ENCODE data around the gene C1orf35. TPM values are rescaled to one million over a fixed set of nuclear protein-coding genes. Genes with fewer than 3 reads are reported as not detected.

C1orf35 gene
- total RNA-seq, 1 experiment from 2014 or later: 24.9 TPM

- CTCF ChIA-PET: no interaction called here
These were observed 42.6 kb upstream of the C1orf35 start for GRCh38 chr1:228145463-228146416.

GRCh38 chr1:228144993-228145343 is 41.8 kb upstream of the C1orf35 start:
- Histone ChIP-seq H3K9me3 (ENCODE audit: control insufficient read depth, insufficient read depth, low read depth, low read length) (no peaks in the 10 kb centered on the region), H3K4me3 (ENCODE audit: low read depth in 2 of 2, low read length in 2 of 2) (no peak overlapping the region), H3K4me1 (ENCODE audit: control insufficient read depth, insufficient read depth, low read length) (peaks cover 32% of the 10 kb centered on the region), H3K27ac (ENCODE audit: low read length) (no peak overlapping the region), H3K27me3 (ENCODE audit: control insufficient read depth, insufficient read depth, low read length) (no peaks in the 10 kb centered on the region), H3K36me3 (ENCODE audit: control insufficient read depth, insufficient read depth, low read length) (peaks cover 3% of the 10 kb centered on the region; the same call in 1 of the 2 replicates)
- no TSS peak for BruUV-seq (replicated peaks)
- intact Hi-C loops (cut with micrococcal nuclease; ENCODE audit: unreplicated experiment): no loop called here
- CTCF ChIA-PET: interaction anchor here (0.5 kb wide), 1 partner anchor 21 kb away, joined by 7 read pairs; the partner anchor contains the start of gene IBA57
- TF ChIP-seq, protein P1, sequence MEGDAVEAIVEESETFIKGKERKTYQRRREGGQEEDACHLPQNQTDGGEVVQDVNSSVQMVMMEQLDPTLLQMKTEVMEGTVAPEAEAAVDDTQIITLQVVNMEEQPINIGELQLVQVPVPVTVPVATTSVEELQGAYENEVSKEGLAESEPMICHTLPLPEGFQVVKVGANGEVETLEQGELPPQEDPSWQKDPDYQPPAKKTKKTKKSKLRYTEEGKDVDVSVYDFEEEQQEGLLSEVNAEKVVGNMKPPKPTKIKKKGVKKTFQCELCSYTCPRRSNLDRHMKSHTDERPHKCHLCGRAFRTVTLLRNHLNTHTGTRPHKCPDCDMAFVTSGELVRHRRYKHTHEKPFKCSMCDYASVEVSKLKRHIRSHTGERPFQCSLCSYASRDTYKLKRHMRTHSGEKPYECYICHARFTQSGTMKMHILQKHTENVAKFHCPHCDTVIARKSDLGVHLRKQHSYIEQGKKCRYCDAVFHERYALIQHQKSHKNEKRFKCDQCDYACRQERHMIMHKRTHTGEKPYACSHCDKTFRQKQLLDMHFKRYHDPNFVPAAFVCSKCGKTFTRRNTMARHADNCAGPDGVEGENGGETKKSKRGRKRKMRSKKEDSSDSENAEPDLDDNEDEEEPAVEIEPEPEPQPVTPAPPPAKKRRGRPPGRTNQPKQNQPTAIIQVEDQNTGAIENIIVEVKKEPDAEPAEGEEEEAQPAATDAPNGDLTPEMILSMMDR (IDR thresholded peaks at IDR 0.05): no peak
- TF ChIP-seq TCF7L2 (IDR thresholded peaks at IDR 0.05; ENCODE audit: low read depth, low read length) (no peak), REST (IDR thresholded peaks at IDR 0.05; ENCODE audit: insufficient read depth in 1 of 2, low read depth in 2 of 2, low read length in 1 of 2) (no peak), SIN3A (IDR thresholded peaks at IDR 0.05; ENCODE audit: borderline replicate concordance, insufficient read depth, low read depth, low read length) (no peak), POLR2AphosphoS5 (IDR thresholded peaks at IDR 0.05; ENCODE audit: low read depth, low read length) (no peak)
- ATAC-seq (no peak), DNase-seq (ENCODE audit: low read depth, low spot score) (no peak)
- in situ Hi-C loops (cut with HindIII; ENCODE audit: low pct_unique_long_range_greater_than_20kb, low sequenced_read_pairs): no loop called here
- POLR2A ChIA-PET: no interaction called here

More at GRCh38 chr1:228145463-228146416, 42.6 kb upstream of the C1orf35 start:
- H3K9me3 ChIP-seq (ENCODE audit: control insufficient read depth, insufficient read depth, low read depth, low read length): no peaks in the 10 kb centered on the region
- TF ChIP-seq, protein P1 (IDR thresholded peaks at IDR 0.05): no peak
- TF ChIP-seq SIN3A (IDR thresholded peaks at IDR 0.05; ENCODE audit: borderline replicate concordance, insufficient read depth, low read depth, low read length) (no peak), REST (IDR thresholded peaks at IDR 0.05; ENCODE audit: insufficient read depth in 1 of 2, low read depth in 2 of 2, low read length in 1 of 2) (no peak), TCF7L2 (IDR thresholded peaks at IDR 0.05; ENCODE audit: low read depth, low read length) (no peak), POLR2AphosphoS5 (IDR thresholded peaks at IDR 0.05; ENCODE audit: low read depth, low read length) (no peak)
- POLR2A ChIA-PET: no interaction called here
- H3K27me3 ChIP-seq (ENCODE audit: control insufficient read depth, insufficient read depth, low read length): no peaks in the 10 kb centered on the region
- in situ Hi-C loops (cut with HindIII; ENCODE audit: low pct_unique_long_range_greater_than_20kb, low sequenced_read_pairs): no loop called here
- peaks cover 40% of the 10 kb centered on the region for H3K4me1 ChIP-seq (ENCODE audit: control insufficient read depth, insufficient read depth, low read length)
- DNase-seq (ENCODE audit: low read depth, low spot score) (no peak), ATAC-seq (no peak)
- no peak overlapping the region for H3K4me3 ChIP-seq (ENCODE audit: low read depth in 2 of 2, low read length in 2 of 2)
- intact Hi-C loops (cut with micrococcal nuclease; ENCODE audit: unreplicated experiment): no loop called here
- H3K27ac ChIP-seq (ENCODE audit: low read length): no peak overlapping the region
- no TSS peak for BruUV-seq (replicated peaks)
- peaks cover under 1% of the 10 kb centered on the region; the same call in 1 of the 2 replicates for H3K36me3 ChIP-seq (ENCODE audit: control insufficient read depth, insufficient read depth, low read length)
